Fibroblast of pulmonary artery (primary cell): Measurements from ENCODE around the gene ZNF628.

Source experiments
- DNase-seq: peaks from one replicate; pipeline ENCODE4 v3.0.0-alpha.2; 2010; ENCODE audit warnings: low read depth
- H3K4me3 ChIP-seq: replicated peaks from 2 replicates; pipeline ENCODE4 v1.5.1; 2011; ENCODE audit warnings: low read depth, mild to moderate bottlenecking, control low read depth, low read length, moderate library complexity
- TF ChIP-seq, protein P1 (sequence below): IDR thresholded peaks from 2 replicates; pipeline ENCODE4 v1.5.1; 2011; ENCODE audit warnings: mild to moderate bottlenecking, control low read depth, low read length, inconsistent platforms; ENCODE audit errors: missing control alignments

ZNF628 gene

DNA sequence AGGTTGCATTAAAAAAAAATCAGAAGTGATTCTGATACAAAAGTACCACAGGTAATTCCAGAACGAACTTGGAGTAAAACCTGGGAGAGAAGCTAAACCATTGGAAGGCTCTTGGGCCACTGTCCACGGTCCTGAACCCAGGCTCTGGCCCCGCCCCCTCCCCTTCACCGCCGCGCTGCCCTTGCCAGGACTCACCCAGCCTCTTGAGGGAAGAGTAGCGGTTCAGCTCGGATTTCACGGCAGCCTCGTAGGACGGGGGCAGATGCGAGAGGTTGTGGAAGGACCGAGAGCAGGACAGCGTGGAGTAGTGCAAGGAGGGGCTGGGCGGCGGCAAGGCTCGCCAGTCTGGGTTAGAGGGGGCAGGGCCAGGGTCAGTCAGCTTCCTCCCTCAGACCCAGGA lies 39.0 kb upstream of the ZNF628 start:
- DNase-seq: peak; percentile 73
- TF ChIP-seq, protein P1, sequence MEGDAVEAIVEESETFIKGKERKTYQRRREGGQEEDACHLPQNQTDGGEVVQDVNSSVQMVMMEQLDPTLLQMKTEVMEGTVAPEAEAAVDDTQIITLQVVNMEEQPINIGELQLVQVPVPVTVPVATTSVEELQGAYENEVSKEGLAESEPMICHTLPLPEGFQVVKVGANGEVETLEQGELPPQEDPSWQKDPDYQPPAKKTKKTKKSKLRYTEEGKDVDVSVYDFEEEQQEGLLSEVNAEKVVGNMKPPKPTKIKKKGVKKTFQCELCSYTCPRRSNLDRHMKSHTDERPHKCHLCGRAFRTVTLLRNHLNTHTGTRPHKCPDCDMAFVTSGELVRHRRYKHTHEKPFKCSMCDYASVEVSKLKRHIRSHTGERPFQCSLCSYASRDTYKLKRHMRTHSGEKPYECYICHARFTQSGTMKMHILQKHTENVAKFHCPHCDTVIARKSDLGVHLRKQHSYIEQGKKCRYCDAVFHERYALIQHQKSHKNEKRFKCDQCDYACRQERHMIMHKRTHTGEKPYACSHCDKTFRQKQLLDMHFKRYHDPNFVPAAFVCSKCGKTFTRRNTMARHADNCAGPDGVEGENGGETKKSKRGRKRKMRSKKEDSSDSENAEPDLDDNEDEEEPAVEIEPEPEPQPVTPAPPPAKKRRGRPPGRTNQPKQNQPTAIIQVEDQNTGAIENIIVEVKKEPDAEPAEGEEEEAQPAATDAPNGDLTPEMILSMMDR: no peak
- H3K4me3 ChIP-seq: no peak overlapping the region

DNA sequence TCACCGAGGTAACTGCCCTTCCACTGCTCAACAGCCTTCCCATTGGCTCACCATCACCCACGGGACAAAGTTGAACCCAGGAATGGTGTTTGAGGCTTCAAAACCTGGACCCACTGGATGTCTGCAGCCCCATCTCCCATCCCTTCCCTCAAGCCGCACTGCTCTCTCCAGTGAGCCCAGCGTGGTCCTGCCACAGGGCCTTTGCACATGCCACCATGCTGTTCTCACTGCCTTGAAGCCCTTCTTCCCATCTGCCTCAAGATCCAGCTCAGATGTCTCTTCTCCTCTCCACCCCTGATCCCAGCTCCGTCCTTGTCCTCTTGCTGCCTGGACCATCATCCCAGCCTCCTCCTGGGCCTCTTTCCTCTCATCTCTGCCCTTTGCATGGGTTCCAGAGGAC lies 37.4 kb upstream of the ZNF628 start:
- TF ChIP-seq, protein P1: no peak
- no peak for DNase-seq
- no peak overlapping the region for H3K4me3 ChIP-seq

DNA sequence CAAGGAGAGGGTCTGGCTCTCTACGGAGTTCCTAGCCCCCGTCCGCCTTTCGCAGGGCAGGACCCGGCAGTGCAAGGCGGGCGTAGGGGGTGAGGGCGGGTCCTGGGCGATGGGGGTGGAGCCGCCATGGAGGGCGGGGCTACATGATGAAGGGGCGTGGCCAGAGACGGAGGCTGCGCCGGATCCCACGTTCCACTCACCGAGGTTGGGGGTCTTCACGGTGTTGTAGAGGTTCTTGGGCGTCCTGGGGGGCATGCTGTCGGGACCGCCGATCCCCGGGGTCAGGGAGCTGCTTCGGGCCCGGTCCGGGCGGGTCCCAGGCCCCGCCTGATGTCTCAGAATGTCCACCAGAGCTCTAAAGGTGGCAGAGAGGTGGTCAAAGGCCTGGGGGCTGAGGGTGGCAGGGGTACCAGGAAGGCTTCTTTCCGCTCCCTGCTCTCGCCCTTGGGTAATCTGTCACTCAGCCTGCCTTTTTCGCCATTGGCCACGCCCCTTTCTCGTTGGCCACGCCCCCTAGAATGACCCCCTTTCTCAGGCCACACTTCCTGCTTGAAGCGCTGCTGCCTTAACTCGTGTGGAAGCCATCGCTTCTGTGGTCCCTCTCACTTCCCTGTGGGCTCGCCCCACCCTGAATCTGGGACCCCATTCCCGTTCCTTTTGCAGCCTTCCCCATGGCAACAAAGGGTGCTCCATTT lies 35.9 kb upstream of the ZNF628 start:
- DNase-seq: no peak
- H3K4me3 ChIP-seq: no peak overlapping the region
- TF ChIP-seq, protein P1: no peak

DNA sequence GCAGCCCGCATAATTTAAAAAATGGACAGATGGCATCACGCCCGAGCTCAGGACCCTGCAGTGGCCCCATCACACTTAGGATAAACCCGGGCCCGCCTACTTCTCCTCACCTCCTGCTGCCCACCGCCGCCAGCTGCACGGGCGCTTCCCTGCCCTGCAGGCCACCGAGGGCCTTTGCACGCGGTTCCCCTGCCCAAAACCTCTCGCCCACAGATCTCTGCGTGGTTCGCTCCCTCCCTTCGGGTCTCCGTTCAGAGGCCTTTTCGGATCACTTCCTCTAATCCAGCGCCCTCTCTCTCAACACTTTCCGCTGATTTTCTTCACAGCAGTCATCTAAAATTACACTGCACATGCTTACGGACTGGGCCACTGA lies 35.1 kb upstream of the ZNF628 start:
- TF ChIP-seq, protein P1: no peak
- DNase-seq: no peak
- H3K4me3 ChIP-seq: no peak overlapping the region

DNA sequence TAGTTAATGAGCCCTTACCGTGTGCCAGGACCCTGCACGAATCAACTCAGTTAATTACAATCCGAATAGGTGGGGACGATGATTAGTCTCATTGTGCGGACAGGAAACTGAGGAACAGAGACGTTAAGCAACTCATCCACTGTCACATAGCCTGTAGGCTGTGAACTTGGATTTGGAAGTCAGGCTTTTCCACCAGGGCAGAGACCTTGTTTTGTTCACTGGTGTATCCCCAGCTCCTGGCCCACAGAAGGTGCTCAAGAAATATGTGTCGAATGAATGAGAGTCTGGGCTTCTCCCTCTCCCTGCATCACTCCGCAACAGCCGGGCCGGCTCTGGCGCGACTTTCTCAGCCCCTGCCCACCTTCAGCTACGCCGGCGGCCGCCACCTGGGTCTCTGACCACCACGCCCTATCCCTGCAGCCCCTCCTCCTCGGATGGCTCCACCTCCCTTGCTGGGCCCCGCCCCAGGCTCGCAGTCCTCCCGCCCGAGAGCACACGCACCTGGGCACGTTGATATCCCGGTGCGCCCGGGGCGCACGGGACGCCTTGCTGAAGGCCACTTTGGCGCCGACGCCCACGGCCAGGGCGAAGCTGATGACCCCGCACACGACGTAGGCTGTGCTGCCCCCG lies 34.6 kb upstream of the ZNF628 start:
- TF ChIP-seq, protein P1: no peak
- DNase-seq: no peak
- H3K4me3 ChIP-seq: no peak overlapping the region

DNA sequence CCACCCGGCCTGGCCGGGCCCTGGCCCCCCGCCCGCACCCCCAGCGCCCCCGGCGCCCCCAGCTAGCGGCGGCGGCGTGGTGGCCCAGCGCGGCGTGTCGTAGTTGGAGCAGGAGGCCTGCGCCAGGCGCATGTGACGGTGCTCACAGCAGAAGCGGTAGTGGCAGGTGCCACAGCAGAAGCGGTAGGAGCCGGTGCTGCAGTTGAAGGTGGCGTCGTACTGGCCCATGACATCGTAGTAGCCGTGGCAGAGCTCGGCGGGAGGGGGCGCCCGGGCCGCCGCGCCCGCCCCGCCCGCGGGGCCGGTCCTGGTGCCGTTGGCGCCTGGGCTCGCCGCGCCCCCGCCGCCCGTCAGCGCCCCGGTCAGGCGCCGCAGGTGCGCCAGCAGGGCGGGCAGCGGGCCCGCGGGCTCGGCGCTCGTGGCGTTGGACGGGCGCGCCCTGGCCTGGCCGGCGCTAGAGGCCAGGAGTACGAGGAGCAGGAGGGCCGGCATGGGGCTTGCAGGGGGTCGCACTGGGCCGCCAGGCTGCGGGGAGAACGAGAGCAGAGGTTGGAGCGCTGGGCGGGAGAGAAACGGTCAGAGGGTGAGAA lies 34.0 kb upstream of the ZNF628 start:
- DNase-seq: no peak
- no peak overlapping the region for H3K4me3 ChIP-seq
- TF ChIP-seq, protein P1: no peak
